IPS-18c (cell line): Measurements from ENCODE around the gene GPATCH2.
"Not testable (repeated sequence)": the region's sequence is repeated elsewhere in the genome, so short reads cannot be mapped to it uniquely, and the experiment has no call there.

ENCODE experiments used
- H3K4me3 ChIP-seq: 2 replicates; pipeline ENCODE4 v1.7.0; 2013; ENCODE audit warnings: low read depth, mild to moderate bottlenecking, low read length, moderate library complexity; ENCODE audit not compliant: insufficient read depth
- H3K9me3 ChIP-seq: one replicate; pipeline ENCODE4 v1.6.1; 2013; ENCODE audit warnings: mild to moderate bottlenecking, low read length, moderate library complexity; ENCODE audit not compliant: control insufficient read depth, insufficient read depth

GPATCH2 gene

DNA sequence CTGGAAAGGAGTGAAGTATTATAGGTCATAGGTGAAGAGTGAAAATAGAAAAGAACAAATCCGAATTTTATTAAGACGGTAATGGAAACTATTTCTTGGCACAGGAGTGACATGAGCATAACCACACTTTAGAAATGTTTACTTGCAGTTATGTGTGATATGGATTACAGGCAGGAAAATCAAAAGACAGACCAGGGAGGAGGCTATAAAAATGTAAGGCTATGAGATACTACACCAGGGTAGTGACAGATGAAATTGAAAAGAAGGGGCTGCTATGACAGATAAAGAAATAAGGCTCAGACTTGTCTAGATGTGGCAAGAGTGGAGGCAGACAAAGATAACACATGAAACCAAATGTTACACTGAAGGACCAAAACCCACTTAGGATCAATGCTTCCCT lies 31.7 kb downstream of the GPATCH2 start:
- Histone ChIP-seq H3K9me3 (no peaks in the 10 kb centered on the region), H3K4me3 (no peak overlapping the region)

DNA sequence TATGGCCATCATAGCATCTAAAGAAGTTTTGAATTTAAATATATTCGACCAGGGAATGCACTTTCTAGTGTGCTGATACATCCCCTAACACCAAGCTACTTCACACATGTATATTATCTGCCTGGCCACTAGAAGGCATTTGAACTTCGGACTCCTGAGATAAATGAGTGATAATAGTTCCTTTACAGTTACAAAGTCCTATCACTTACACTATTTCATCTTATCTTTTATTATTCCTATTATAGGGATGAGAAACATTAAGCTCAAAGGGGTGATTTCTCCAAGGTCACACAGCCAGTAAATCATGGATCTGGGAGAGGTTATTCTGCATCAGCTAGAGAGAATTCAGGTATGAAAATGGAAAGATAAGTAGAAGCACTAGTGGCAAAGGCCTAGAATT lies 40.3 kb downstream of the GPATCH2 start:
- no peaks in the 10 kb centered on the region for H3K9me3 ChIP-seq

DNA sequence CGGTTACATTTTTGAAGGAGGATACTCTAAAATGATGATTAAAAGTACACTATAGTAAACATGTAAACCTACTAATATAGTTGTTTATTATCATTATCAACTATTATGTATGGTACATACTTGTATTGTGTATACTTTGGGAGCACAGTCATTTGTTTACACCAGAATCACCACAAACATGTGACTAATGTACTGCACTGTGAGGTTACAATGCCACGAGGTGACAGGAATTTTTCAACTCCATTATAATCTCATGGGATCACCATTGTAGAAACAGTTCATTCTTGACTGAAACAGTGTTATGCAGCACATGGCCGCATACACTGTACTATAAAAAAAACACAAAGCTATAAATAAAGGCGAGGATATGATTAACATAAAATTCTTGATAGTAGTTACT lies 44.3 kb downstream of the GPATCH2 start:
- Histone ChIP-seq H3K9me3 (no peaks in the 10 kb centered on the region), H3K4me3 (no peak overlapping the region)

More for the DNA sequence above, 40.3 kb downstream of the GPATCH2 start:
- no peak overlapping the region for H3K4me3 ChIP-seq

DNA sequence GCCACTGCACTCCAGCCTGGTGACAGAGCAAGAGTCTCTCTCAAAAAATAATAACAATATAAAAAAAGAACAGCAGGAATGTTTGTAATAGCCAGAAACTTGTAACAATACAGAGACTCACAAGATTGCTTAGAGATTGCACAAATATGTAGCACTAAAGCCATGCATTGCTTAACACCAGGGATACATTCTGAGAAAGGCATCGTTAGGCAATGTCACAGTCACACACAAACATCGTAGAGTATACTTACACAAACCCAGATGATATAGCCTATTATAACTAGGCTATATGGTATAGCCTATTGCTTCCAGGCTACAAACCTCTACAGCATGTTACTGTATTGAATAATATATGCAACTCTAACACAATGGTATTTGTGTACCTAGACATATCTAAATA lies 45.3 kb downstream of the GPATCH2 start:
- Histone ChIP-seq H3K9me3 (no peaks in the 10 kb centered on the region), H3K4me3 (no peak overlapping the region)

DNA sequence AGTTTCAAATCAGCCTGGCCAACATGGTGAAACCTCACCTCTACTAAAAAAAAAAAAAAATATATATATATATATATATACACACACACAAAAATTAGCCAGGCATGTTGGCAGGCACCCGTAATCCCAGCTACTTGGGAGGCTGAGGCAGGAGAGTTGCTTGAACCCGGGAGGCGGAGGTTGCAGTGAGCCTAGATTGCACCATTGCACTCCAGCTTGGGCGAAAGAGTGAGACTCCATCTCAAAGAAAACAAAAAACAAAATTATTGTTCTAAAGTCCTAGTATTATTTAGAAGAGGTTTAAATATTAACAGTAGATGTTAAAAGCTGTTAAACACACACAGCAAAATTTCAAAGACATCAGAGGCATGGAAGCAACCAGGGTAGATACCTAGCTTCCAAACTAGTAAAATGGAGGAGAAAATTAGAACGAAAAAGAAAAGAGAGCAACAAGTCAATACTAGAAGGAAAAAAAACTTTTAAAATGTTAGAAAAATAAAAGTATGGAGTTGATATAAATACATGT lies 46.5 kb downstream of the GPATCH2 start:
- not testable (repeated sequence) for H3K4me3 ChIP-seq, H3K9me3 ChIP-seq

DNA sequence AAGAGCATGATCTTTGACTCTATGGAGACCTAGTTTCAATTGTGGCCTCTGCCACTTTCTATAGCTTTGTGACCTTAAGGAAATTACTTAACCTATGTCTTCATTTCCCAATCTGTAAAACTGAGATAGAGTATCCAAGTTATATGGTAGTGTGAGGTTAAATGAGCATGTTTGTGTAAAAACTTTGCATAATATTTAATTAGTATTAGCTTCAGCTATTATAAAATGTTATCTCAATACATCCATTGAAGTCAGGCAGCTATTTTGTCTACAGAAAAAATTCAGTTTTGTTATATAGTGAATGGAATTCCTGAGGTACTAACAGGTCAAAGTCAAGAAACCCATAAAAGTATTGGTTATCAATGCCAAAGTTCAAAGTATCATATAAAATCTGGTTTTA lies 53.6 kb downstream of the GPATCH2 start:
- H3K4me3 ChIP-seq: no peak overlapping the region
- H3K9me3 ChIP-seq: no peaks in the 10 kb centered on the region

DNA sequence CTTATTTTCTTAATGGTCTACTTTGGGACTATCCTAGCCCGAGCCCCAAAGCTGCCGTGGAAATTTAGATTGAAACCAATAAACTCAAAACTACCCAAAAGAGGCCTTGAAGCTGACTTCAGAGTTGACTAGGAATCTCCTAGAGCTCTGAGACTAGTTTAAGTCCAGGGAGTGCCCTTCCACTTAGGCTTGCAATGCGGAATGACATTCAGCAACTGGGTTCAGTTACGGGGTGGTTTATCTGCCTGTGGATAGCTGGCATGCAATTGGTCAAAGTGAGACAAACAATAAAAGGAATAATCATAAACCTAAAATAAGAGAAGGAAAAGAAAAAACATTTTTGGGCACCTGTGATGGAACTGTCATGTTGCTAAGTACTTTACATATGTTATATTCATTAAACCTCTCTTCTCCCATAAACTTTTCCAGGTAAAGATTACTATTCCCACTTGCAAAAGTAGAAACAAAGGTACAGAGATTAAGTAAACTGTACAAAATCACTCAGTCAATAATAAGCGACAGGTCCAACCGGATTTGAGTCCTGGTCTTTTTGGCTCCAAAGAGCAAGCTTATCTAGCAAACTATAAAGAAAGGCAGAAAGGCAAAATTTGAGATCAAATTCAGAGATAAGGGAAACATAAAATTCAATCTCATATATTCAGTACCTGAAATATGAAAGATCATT lies 56.5 kb downstream of the GPATCH2 start:
- Histone ChIP-seq H3K4me3 (no peak overlapping the region), H3K9me3 (no peaks in the 10 kb centered on the region)

DNA sequence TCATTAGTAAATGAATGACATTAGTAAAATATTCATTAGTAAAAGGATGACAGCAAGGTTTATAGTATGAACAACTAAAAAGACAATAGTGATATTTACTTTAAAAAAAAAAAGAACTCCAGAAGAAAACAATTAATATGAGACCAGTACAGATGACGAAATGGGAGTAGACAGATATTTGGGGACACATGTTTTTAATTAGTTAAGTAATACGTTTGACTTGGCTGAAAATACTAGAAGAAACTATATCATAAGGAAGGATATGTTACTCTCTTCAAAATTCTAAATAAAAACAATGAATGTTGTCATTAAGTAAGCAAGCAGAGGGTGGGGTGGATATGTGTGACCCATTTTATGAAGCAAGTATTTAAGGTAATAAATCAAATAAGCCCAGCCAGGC lies 61.9 kb downstream of the GPATCH2 start:
- Histone ChIP-seq H3K4me3 (no peak overlapping the region), H3K9me3 (no peaks in the 10 kb centered on the region)

DNA sequence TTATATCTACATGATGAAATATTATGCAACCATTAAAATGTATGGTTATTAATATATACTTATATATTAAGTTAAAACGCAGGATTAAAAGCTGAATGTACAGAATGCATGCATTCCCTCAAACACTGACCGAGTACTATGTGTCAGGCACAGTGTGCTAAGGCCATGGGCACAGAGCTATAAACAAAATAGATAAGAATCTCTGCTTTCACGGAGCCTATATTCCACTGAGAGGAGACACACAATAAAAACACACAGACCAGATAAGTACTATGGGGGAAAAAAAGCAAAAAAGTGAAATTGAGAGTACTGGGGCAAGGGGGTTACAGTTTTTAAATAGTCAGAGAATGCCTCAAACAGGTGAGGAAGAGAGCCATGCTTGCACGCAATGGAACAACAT lies 62.7 kb downstream of the GPATCH2 start:
- no peak overlapping the region for H3K4me3 ChIP-seq

DNA sequence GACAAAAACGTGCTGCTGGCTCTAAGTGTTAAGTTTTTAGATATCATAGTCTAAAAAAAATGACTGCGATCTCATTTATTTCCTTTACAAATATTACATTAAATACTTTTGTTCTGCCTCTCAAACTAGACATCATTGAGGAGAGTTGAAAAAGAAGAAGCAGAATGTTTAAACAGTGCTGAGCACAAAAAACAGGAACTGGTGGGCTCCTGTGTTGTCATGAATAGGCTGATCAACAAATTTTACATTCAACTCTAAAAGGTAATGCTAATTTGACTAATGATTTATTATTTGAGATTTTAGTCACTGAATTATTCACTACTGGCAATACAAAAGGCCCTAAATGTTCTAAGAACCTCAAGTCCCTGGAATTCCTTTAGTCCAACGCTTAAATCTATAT lies 66.1 kb downstream of the GPATCH2 start:
- Histone ChIP-seq H3K9me3 (no peaks in the 10 kb centered on the region), H3K4me3 (no peak overlapping the region)

More for the DNA sequence above, 62.7 kb downstream of the GPATCH2 start:
- no peaks in the 10 kb centered on the region for H3K9me3 ChIP-seq

DNA sequence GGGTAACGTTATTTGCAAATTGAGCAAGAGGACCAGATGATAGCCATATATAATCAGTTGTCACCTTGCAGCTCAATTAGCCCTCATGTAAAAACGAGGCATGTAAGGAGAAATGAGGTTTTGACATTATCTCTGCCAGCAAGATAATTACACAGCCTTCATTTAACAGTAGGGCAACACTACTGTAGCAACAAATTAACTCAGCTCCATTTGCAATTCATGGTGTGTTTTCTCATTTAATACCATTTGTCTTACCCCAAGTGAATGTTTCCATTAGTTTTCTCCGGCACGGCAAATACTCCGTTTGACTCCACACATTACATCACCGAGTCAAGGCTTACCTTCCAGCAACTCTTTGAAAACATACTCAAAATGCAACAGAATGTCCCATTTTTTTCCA lies 66.7 kb downstream of the GPATCH2 start:
- H3K4me3 ChIP-seq: no peak overlapping the region
- no peaks in the 10 kb centered on the region for H3K9me3 ChIP-seq

DNA sequence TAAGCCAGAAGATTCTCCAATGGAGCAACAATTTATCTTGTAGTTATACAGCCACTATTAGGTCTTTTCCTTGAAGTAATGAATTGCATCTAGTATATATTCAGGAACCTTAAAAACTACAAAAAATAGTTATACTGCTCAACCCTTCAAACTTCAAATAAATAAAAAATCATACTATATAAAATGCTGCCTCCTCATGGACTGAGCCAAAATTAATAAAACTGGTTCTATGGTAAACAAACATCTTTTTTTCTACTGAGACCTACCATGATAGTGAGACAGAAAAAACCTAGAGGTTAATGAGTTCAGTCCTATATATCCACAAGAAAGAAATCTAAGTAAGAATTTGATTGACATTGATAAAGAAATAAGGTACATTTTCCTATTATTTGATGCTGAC lies 67.7 kb downstream of the GPATCH2 start:
- Histone ChIP-seq H3K9me3 (no peaks in the 10 kb centered on the region), H3K4me3 (no peak overlapping the region)

DNA sequence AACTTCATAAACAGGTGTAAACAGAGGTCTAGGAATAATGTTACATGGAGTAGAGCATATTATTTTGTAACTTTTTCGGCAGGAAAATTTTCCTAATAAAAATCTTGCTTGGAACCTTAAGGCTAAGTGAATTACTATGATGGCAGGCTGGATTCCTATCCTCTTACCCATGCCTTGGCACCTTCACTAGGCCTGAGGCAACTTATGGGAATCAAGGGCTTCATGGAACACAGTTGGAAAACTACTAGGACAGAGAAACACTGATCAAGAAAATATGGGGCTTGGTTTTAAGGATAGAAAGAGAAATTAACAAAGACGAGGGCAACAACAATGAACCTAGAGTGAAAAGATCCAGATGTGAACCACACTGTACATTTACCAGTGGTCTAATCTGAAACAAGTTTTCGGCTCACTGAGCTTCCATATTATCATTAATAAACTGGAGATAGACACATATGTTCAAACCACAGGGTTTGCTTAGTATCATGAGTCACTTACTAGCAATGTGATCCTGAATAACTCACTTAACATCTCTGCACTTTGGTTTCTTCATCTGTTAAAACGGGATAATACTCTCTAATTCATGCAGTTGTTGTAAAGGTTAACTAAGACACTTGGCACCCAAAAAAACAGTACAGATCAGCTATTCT lies 68.5 kb downstream of the GPATCH2 start:
- no peak overlapping the region for H3K4me3 ChIP-seq

DNA sequence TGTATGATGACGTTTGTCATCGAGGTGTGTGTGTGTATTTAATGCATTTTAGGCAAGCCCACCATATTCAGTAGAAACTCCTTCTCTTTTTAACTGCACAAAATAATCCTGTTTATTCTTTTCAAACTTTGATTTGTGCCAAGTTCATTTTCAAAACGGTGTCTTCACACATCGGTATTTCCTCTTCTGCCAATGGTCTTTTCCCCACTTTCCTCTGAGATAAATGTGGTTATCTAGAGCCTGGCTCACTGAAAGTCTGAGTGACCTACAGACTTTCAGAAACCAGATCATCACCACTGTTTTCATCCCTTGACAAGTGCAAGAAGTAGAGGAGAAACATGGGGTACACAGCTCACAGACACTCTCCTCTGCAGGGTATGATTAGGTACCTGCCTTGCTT lies 69.4 kb downstream of the GPATCH2 start:
- no peak overlapping the region for H3K4me3 ChIP-seq
- H3K9me3 ChIP-seq: no peaks in the 10 kb centered on the region

More for the DNA sequence above, 68.5 kb downstream of the GPATCH2 start:
- H3K9me3 ChIP-seq: no peaks in the 10 kb centered on the region

DNA sequence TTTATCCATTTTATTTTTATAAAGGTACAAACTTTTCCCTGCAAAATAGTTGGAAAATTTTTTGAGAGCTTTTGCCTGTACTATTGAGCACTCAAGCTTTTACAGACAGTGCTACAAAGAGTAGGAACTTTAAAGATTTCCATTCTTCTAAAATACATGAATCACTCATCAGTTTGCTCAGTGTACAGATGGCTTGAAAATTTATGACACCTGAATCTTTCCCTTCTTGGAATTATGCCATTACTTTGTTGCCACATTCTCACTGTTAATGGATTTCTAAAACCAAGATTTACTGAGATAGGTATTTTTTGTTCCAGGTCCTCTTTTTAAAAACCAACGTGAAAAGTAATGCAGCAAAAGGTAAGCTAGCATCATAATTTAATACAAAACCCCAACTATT lies 76.0 kb downstream of the GPATCH2 start:
- Histone ChIP-seq H3K9me3 (no peaks in the 10 kb centered on the region), H3K4me3 (no peak overlapping the region)

DNA sequence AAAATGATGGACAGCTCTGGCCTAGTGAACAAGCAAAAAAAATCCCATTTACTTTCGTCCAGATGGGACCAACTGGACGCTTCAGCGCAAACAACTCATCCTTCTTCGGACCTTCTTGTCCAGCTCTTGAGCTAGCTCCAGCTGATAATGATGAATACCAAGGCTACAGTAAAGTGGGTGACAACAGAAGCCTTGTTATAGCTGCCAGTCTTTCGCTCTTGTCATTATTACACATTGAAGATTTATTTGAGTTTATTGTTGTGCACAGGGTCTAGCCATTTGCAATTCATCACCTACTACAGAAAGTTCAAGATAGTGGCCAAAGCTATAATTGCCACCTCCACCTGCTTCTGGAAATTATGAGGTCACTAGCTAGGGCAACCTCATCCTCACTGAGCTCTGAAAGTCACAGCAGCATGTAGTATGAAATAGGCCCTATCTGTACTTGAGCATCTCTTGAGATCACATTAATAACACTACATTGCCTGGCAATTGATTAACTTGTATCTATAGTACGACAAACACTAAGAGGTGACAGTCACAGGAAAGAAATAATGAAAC lies 76.9 kb downstream of the GPATCH2 start:
- H3K9me3 ChIP-seq: no peaks in the 10 kb centered on the region

DNA sequence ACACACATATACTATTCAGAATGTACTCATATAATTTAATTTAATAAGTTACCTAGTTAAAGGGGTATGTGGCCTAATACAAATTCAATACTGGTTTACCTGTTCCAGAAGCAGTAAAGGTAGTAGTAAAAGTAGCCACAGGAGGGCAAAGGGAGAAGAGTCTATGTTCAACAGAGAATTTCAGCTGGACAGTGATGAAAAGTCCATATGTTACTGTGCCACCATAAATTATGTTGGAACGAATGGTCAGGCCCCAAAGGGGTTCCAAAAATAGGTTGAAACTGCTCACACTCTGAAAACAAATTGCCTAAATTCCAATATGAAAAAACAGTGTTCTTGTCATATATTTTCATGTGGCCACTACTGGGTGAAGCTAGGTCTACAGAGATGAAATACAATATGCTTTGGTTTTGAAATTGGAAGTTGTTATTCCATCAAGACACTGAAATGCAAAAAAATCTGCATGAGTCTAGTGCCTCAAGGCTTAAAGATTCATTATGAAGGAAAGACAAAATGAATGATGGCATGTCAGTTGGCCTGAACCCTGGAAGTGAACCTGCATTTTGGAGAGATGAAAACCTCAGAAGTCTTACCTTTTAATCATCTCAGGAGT lies 78.4 kb downstream of the GPATCH2 start:
- H3K9me3 ChIP-seq: no peaks in the 10 kb centered on the region
- no peak overlapping the region for H3K4me3 ChIP-seq

More for the DNA sequence above, 76.9 kb downstream of the GPATCH2 start:
- no peak overlapping the region for H3K4me3 ChIP-seq

DNA sequence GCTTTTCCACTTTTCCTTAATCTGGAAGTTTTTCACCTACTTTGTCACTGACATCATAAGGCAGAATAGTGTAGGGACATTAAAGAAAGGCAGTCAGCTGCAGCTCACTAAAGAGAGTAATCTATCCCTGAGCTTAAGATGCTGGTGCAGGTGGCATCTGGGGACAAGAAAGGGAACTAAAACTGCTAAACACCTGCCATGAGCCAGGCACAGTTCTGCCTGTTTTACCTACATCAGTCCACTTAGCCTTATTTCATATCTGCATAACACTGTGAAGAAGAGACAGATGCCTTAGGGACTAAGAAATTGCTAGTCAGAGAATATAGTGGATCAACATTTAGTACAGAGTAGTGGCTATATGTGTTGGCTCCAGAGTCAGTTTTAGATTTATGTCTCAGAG lies 88.1 kb downstream of the GPATCH2 start:
- H3K9me3 ChIP-seq: no peaks in the 10 kb centered on the region
- no peak overlapping the region for H3K4me3 ChIP-seq
